ENCODE results near the gene LHX1. TPM values are rescaled to one million over a fixed set of nuclear protein-coding genes. Genes with fewer than 3 reads are reported as not detected.
A peak's percentile ranks its signal among the peaks of the same experiment; 100 is the strongest.

LHX1 gene
- total RNA-seq, 3 donors from 2014 or later (not counting 1 experiment from before 2014, with no cell fraction given): not detected

DNA sequence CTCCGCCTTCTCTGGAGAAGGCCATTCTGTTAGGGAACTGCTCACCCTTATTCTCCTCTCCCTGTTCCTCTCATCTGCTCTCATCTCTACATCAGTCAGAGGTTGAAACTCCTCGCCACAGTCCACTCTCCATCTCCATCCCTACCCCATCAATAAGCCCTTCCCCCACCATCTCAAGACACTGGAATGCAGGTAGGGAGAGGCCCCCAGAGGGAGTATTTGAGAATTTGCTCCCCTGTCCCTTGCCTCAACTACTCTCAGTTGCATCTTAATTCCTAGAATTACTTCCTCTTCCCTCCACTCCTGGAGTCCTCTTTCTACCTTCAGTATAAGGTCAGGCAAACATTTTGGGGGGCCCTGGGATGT, 9.4 kb downstream of the LHX1 start:
- intact Hi-C loops (cut with micrococcal nuclease): loop anchor here (5.0 to 10.0 kb wide), 3 partner anchors 222 to 1072 kb away; partner anchors contain the start of gene SYNRG
- TF ChIP-seq, protein P1, sequence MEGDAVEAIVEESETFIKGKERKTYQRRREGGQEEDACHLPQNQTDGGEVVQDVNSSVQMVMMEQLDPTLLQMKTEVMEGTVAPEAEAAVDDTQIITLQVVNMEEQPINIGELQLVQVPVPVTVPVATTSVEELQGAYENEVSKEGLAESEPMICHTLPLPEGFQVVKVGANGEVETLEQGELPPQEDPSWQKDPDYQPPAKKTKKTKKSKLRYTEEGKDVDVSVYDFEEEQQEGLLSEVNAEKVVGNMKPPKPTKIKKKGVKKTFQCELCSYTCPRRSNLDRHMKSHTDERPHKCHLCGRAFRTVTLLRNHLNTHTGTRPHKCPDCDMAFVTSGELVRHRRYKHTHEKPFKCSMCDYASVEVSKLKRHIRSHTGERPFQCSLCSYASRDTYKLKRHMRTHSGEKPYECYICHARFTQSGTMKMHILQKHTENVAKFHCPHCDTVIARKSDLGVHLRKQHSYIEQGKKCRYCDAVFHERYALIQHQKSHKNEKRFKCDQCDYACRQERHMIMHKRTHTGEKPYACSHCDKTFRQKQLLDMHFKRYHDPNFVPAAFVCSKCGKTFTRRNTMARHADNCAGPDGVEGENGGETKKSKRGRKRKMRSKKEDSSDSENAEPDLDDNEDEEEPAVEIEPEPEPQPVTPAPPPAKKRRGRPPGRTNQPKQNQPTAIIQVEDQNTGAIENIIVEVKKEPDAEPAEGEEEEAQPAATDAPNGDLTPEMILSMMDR (IDR thresholded peaks at IDR 0.05): no peak
- Mint-ChIP-seq H3K27me3 (ENCODE audit: low read depth in 2 of 2) (peaks cover 36 to 39% of the 10 kb centered on the region in 2 donors), H3K4me3 (no peak overlapping the region), H3K36me3 (no peaks in the 10 kb centered on the region), H3K27ac (no peak overlapping the region), H3K9me3 (no peaks in the 10 kb centered on the region), H3K4me1 (peaks cover 38 to 39% of the 10 kb centered on the region in 2 donors)
- Histone ChIP-seq H3K4me1 (ENCODE audit: control insufficient read depth, insufficient read depth, low read length) (peaks cover 39% of the 10 kb centered on the region), H3K4me3 (ENCODE audit: low read length) (no peak overlapping the region), H3K27ac (ENCODE audit: low read length) (no peak overlapping the region), H3K36me3 (ENCODE audit: control insufficient read depth, insufficient read depth, low read length) (peaks cover 6% of the 10 kb centered on the region), H3K27me3 (ENCODE audit: control insufficient read depth, insufficient read depth, low read length) (peaks cover 59% of the 10 kb centered on the region), H3K9me3 (ENCODE audit: control insufficient read depth, insufficient read depth, low read length) (no peaks in the 10 kb centered on the region)
- 75% methylated on average over 2 of the region's 2 CpGs for WGBS (ENCODE audit: insufficient coverage)
- ATAC-seq: no peak
- DNase-seq: no peak

DNA sequence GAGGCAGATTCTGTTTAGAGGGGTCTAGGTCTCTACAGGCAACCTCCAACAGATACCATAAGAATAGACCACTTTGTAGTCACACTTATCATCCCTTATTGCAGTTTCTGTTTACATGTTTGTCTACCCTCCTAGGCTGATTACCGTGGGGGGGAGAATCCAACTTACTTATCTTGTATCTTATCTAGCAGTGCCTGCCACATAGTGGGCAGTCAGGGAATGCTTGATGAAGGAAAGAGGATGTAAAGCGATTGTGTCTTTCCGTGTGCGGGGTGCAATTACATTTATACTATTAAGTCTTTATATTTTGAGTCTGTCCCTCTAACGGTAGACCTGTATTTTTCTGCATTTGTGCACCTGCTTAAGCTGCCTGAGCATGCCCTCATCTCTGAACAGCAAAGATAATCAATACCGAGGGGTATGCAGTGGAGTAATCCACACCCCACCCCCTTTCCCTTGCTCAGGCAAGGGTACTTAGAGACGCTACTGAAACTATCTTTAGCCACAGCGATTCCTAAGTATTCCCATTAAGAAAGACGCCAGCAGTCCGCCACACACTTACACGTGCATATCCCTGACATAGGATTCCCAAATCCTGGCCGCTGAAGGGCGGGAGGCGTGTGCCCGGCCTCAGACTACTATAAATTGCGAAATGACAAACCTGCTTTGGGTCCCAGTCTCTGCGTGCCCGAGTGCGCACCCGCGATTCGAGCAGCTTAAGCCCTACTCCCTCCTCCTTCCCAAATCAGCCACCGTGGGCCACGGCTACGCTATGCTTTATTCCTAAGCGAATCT, 10.8 kb downstream of the LHX1 start:
- Histone ChIP-seq H3K27me3 (ENCODE audit: control insufficient read depth, insufficient read depth, low read length) (peaks cover 46% of the 10 kb centered on the region), H3K27ac (ENCODE audit: low read length) (peak overlapping the region; percentile 47), H3K9me3 (ENCODE audit: control insufficient read depth, insufficient read depth, low read length) (no peaks in the 10 kb centered on the region), H3K36me3 (ENCODE audit: control insufficient read depth, insufficient read depth, low read length) (peaks cover 11% of the 10 kb centered on the region), H3K4me1 (ENCODE audit: control insufficient read depth, insufficient read depth, low read length) (peaks cover 24% of the 10 kb centered on the region), H3K4me3 (ENCODE audit: low read length) (peak overlapping the region; percentile 93)
- TF ChIP-seq, protein P1 (IDR thresholded peaks at IDR 0.05): no peak
- Mint-ChIP-seq H3K9me3 (no peaks in the 10 kb centered on the region), H3K36me3 (peaks cover 14% of the 10 kb centered on the region), H3K27ac (peak overlapping the region; percentile 95 to 96), H3K27me3 (ENCODE audit: low read depth in 2 of 2) (peaks cover 35 to 36% of the 10 kb centered on the region in 2 donors), H3K4me1 (peaks cover 49 to 50% of the 10 kb centered on the region in 2 donors), H3K4me3 (peak overlapping the region; percentile 100)
- 2% methylated on average over 25 of the region's 26 CpGs for WGBS (ENCODE audit: insufficient coverage)
- ATAC-seq (no peak), DNase-seq (peak in 1 of 2 donors; percentile 18)
- intact Hi-C loops (cut with micrococcal nuclease): loop anchor here (2.0 to 10.0 kb wide), 4 partner anchors 13 to 1073 kb away; partner anchors contain the start of gene SYNRG

DNA sequence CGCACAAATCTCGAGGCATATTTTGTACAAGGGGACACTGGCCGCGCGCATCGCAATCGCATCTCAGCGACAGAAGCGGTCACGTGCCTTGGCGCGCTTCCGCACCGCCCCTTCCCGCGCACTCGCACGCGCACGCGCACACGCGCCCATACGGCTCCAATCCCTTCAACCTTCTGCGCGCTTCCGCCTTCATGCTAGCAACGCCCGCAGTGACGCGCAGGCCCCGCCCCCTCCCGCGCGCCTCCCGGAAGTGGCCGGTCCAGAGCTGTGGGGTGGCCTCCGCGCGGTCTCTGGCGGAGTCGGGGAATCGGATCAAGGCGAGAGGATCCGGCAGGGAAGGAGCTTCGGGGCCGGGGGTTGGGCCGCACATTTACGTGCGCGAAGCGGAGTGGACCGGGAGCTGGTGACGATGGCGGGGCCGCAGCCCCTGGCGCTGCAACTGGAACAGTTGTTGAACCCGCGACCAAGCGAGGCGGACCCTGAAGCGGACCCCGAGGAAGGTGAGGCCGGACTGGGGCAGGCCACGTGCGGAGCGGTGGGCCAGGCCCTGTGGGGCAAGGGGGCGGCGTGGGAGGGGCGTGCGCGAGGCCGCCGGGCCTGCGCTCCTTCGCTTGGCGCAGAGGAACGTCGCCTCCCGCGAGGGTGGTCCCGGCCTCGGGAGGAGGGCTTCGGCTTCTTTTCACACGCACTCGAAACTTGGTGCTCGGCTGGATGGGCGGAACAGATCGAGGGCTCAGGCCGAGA, 11.6 kb downstream of the LHX1 start, which contains the start of gene AATF:
TSS of gene AATF (plus strand) at position 238 of the 744 bp plus-strand sequence. CDS start at position 410, 172 bp downstream.
- intact Hi-C loops (cut with micrococcal nuclease): loop anchor here (2.0 to 10.0 kb wide), 4 partner anchors 14 to 1074 kb away; partner anchors contain the start of gene SYNRG
- Mint-ChIP-seq H3K27ac (peak within 1 kb of the TSS; percentile 95 to 96), H3K27me3 (ENCODE audit: low read depth in 2 of 2) (peaks cover 28 to 32% of the 10 kb centered on the region in 2 donors), H3K4me3 (peak within 1 kb of the TSS; percentile 100), H3K36me3 (peaks cover 16% of the 10 kb centered on the region), H3K4me1 (peaks cover 53% of the 10 kb centered on the region in 2 donors), H3K9me3 (no peaks in the 10 kb centered on the region)
- Histone ChIP-seq H3K4me3 (ENCODE audit: low read length) (peak within 1 kb of the TSS; percentile 93), H3K27me3 (ENCODE audit: control insufficient read depth, insufficient read depth, low read length) (peaks cover 38% of the 10 kb centered on the region), H3K9me3 (ENCODE audit: control insufficient read depth, insufficient read depth, low read length) (no peaks in the 10 kb centered on the region), H3K27ac (ENCODE audit: low read length) (peak within 1 kb of the TSS; percentile 88), H3K4me1 (ENCODE audit: control insufficient read depth, insufficient read depth, low read length) (peaks cover 21% of the 10 kb centered on the region), H3K36me3 (ENCODE audit: control insufficient read depth, insufficient read depth, low read length) (peaks cover 19% of the 10 kb centered on the region)
- under 1% methylated on average over 90 of the region's 90 CpGs for WGBS (ENCODE audit: insufficient coverage)
- TF ChIP-seq, protein P1 (IDR thresholded peaks at IDR 0.05): no peak
- peak; percentile 99 for DNase-seq
- ATAC-seq: peak; percentile 96 to 98 (median 97)
